Heart left ventricle (tissue), 16 donors: ENCODE measurements around the gene USP35. TPM values are rescaled to one million over a fixed set of nuclear protein-coding genes. Genes with fewer than 3 reads are reported as not detected.

Experiments
- ATAC-seq, 4 donors: fragments of 200-7000 bp; cut with Tn5 transposase; one replicate each; pipeline ENCODE4 v1.9.1; 2020 to 2022; ENCODE audit warnings: moderate library complexity in 4 of 4, mild to moderate bottlenecking in 3 of 4, moderate number of reproducible peaks in 1 of 4
- DNase-seq, 5 donors: peaks; one replicate each; pipeline ENCODE4 v3.0.0-alpha.2; 2020
- H3K27ac ChIP-seq, 12 donors: fragments of 200-600 bp; sonication (generic) in 4 of 12; one replicate each; pipeline versions ENCODE4 v1.5.0 to v1.8.0; 2016 to 2022; ENCODE audit warnings: mild to moderate bottlenecking in 2 of 12
- H3K27me3 ChIP-seq, 9 donors: fragments of 200-600 bp; sonication (generic) in 2 of 9; one replicate each; pipeline versions ENCODE4 v1.5.1 to v1.8.0; 2016 to 2022; ENCODE audit warnings: mild to moderate bottlenecking in 3 of 9
- H3K36me3 ChIP-seq, 9 donors: fragments of 200-600 bp; sonication (generic) in 2 of 9; one replicate each; pipeline versions ENCODE4 v1.5.0 to v1.8.0; 2018 to 2022; ENCODE audit warnings: mild to moderate bottlenecking in 2 of 9
- H3K4me1 ChIP-seq, 12 donors: fragments of 200-600 bp; sonication (generic) in 4 of 12; one replicate each; pipeline versions ENCODE4 v1.5.0 to v1.8.0; 2016 to 2022; ENCODE audit warnings: mild to moderate bottlenecking in 3 of 12
- H3K4me3 ChIP-seq, 12 donors: fragments of 200-600 bp; sonication (generic) in 4 of 12; one replicate each; pipeline versions ENCODE4 v1.5.0 to v1.8.0; 2017 to 2022; ENCODE audit warnings: mild to moderate bottlenecking in 9 of 12, moderate library complexity in 4 of 12
- H3K9me3 ChIP-seq, 12 donors: fragments of 200-600 bp; sonication (generic) in 4 of 12; one replicate each; pipeline versions ENCODE4 v1.5.0 to v1.8.0; 2016 to 2022; ENCODE audit warnings: mild to moderate bottlenecking in 1 of 12
- CTCF ChIP-seq, 12 donors: fragments of 200-600 bp; sonication (generic) in 4 of 12; IDR thresholded peaks; one replicate each; pipeline versions ENCODE4 v1.5.0 to v1.8.0; 2018 to 2022; ENCODE audit warnings: antibody characterized with exemption in 12 of 12, mild to moderate bottlenecking in 5 of 12
- POLR2A ChIP-seq, 2 donors: fragments of 450-650 bp; IDR thresholded peaks; one replicate each; pipeline ENCODE4 v1.6.1; 2017; ENCODE audit warnings: antibody characterized with exemption in 2 of 2, mild to moderate bottlenecking in 2 of 2, moderate library complexity in 2 of 2
- WGBS, 4 donors: extraction: QIAGEN DNeasy Blood & Tissue Kit in 2 of 4; methylation state at CpG; one replicate each; pipeline versions ENCODE4 v1.1.5 to v1.1.7; 2013 to 2018; 5-methylcytosine and 5-hydroxymethylcytosine counted together
- intact Hi-C, 10 donors: fragments of 100-400 bp; cut with DNase I; formaldehyde crosslinking; loops; one replicate each; pipeline versions ENCODE4 v1.11.1 to v1.14.2; 2022
- polyA plus RNA-seq, 2 donors: library from polyadenylated mRNA; stranded (reverse); fragments of 200-250 nt; gene quantifications; one replicate each; pipeline ENCODE4 v1.2.3, GENCODE V29; 2013
- total RNA-seq, 9 donors: library from RNA; depleted of rRNA in 2 of 9; stranded (reverse); fragments of >200 nt in 2 of 9; fragmentation: NEBNext Ultra II Directional in 3 of 9; extraction: Animal tissue kit (Norgen Biotek cat#: 25700) in 3 of 9; gene quantifications; one replicate each; pipeline versions ENCODE4 v1.1.0 to v1.2.4, GENCODE V29; 2016 to 2023
- donor health status: ischemic (EF 13 %, LVEDD 7.1; RV severe dilation, severe dysfunction).
- donor health status: healthy with polysubstance abuse.
- donor health status: DM: no; HTN: yes; CAD: no.
- donor health status: DM: no; HTN: no; CAD: no.
- donor health status: ischemic (EF 25% LVEDD 6.9; RV normal size, moderate dysfunction).
- donor health status: ischemic (EF 25% LVEDD 5.7; RV mildly dilated, moderate dysfunction).
- donor health status: healthy.
- donor health status: DM: yes; HTN: yes; CAD: no.
- donor health status: ischemic (EF 35%, LVEDD 5.7; RV mildly dilated, moderate dysfunction).
- donor health status: nonischemic (EF 11% LVEDD 7.7; RV severe dilation, severe dysfunction).
- donor health status: DM: yes; HTN: yes; CAD: no.
- donor health status: PGD.
- donor health status: ischemic (EF 29% LVEDD 5.4; RV normal size, mild dysfunction).
- donor health status: nonischemic (EF 23%, LVEDD 6.1; RV moderate dilation, normal function).

USP35 gene
- total and polyA plus RNA-seq, 11 donors = 4.5 to 8.1 (median 5.3) TPM

GRCh38 chr11:78163828-78164227 is 24.9 kb upstream of the USP35 start:
- no peaks in the 10 kb centered on the region for H3K27me3 ChIP-seq
- H3K4me3 ChIP-seq = no peak overlapping the region
- 30 to 39% (median 32%) methylated on average over 2 of the region's 2 CpGs for WGBS, 4 donors
- H3K27ac ChIP-seq = peak overlapping the region in 9 of 12 donors; percentile 15 to 57 (median 48)
- TF ChIP-seq POLR2A (IDR thresholded peaks at IDR 0.05) (no peak), CTCF (IDR thresholded peaks at IDR 0.05) (no peak)
- ATAC-seq (peak in 3 of 4 donors; percentile 16 to 52 (median 30)), DNase-seq (peak in 1 of 5 donors; percentile 46)
- no peaks in the 10 kb centered on the region for H3K36me3 ChIP-seq
- H3K9me3 ChIP-seq = no peaks in the 10 kb centered on the region
- intact Hi-C loops = no loop called here
- H3K4me1 ChIP-seq = peaks cover 0 to 51% (median 20%) of the 10 kb centered on the region in 12 donors

GRCh38 chr11:78164471-78164870 is 24.2 kb upstream of the USP35 start:
- no peaks in the 10 kb centered on the region for H3K36me3 ChIP-seq
- no peaks in the 10 kb centered on the region for H3K9me3 ChIP-seq
- H3K4me3 ChIP-seq = no peak overlapping the region
- intact Hi-C loops = no loop called here
- 92 to 100% (median 94%) methylated on average over 2 of the region's 2 CpGs for WGBS, 4 donors
- DNase-seq (no peak), ATAC-seq (no peak)
- H3K27ac ChIP-seq = peak overlapping the region in 8 of 12 donors; percentile 17 to 57 (median 50)
- peaks cover 0 to 58% (median 26%) of the 10 kb centered on the region in 12 donors for H3K4me1 ChIP-seq
- H3K27me3 ChIP-seq = no peaks in the 10 kb centered on the region
- no peak for TF ChIP-seq POLR2A (IDR thresholded peaks at IDR 0.05)
- TF ChIP-seq CTCF (IDR thresholded peaks at IDR 0.05) = no peak

GRCh38 chr11:78166855-78167469 is 21.8 kb upstream of the USP35 start:
- TF ChIP-seq CTCF (IDR thresholded peaks at IDR 0.05) (no peak), POLR2A (IDR thresholded peaks at IDR 0.05) (no peak)
- ATAC-seq (no peak), DNase-seq (no peak)
- peak overlapping the region in 6 of 12 donors; percentile 19 to 74 (median 36) for H3K27ac ChIP-seq
- no peak overlapping the region for H3K4me3 ChIP-seq
- H3K36me3 ChIP-seq = peaks cover 0 to 6% (median 0%) of the 10 kb centered on the region in 9 donors
- H3K27me3 ChIP-seq = no peaks in the 10 kb centered on the region
- 80 to 91% (median 86%) methylated on average over 6 of the region's 6 CpGs for WGBS, 4 donors
- no peaks in the 10 kb centered on the region for H3K9me3 ChIP-seq
- peaks cover 0 to 57% (median 28%) of the 10 kb centered on the region in 12 donors for H3K4me1 ChIP-seq
- intact Hi-C loops = no loop called here

GRCh38 chr11:78168539-78169477 is 19.9 kb upstream of the USP35 start:
- TF ChIP-seq POLR2A (IDR thresholded peaks at IDR 0.05) (peak in 1 of 2 donors; percentile 44), CTCF (IDR thresholded peaks at IDR 0.05) (no peak)
- WGBS, 4 donors = 22 to 32% (median 27%) methylated on average over 16 to 17 of the region's 17 CpGs
- DNase-seq (peak; percentile 89 to 93 (median 91)), ATAC-seq (peak; percentile 93 to 96 (median 94))
- H3K27me3 ChIP-seq = no peaks in the 10 kb centered on the region
- H3K36me3 ChIP-seq = peaks cover 0 to 21% (median 9%) of the 10 kb centered on the region in 9 donors
- no peaks in the 10 kb centered on the region for H3K9me3 ChIP-seq
- H3K4me1 ChIP-seq = peaks cover 0 to 47% (median 28%) of the 10 kb centered on the region in 12 donors
- H3K4me3 ChIP-seq = peak overlapping the region in 4 of 12 donors; percentile 0 to 17 (median 6)
- peak overlapping the region; percentile 78 to 92 (median 82) for H3K27ac ChIP-seq
- intact Hi-C loops = loop anchor here in 3 of 10 donors (1.0 kb wide), 1 partner anchor 19 kb away; the partner anchor contains the start of genes KCTD21 (in 3 of the 3) and USP35 (in 3 of the 3)
